ENCODE results near the gene PARD3. TPM values are rescaled to one million over a fixed set of nuclear protein-coding genes. Genes with fewer than 3 reads are reported as not detected.

PARD3 gene
- total RNA-seq, 4 donors from 2014 or later: 39.2 to 124 (median 48.0) TPM

DNA sequence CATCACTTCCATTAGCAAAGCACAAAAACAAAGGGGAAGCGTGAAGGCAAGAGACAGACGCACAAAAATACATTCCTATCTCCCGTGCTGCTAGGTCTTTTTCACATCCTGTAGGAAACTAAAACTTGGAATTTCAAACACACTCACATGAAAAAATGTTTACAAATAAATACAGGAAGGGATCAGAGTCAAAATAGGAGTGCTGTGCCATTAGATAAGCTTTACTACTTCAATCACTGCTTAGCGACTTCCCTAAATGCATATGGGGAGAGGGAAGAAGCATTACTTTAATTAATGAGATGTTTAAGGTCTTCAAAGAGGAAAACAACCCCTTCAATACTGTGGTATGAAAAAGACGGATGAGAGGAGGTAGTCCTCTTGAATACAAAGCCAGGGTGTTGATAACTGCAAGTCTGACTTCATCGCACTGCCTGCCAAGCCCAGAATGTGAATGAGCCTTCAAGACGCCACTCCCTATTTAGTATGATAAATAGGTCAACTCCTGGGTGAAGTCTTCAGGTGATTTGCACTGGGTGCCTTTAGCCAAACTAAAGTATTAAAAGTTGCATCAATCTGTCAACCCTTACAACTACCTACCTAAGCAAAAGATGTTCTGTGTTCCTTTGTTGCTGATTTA lies 13.9 kb downstream of the PARD3 start:
- Histone ChIP-seq H3K36me3 (no peaks in the 10 kb centered on the region), H3K4me1 (peaks cover 0 to 7% (median 0%) of the 10 kb centered on the region in 4 donors), H3K9me3 (no peaks in the 10 kb centered on the region), H3K27ac (no peak overlapping the region), H3K4me3 (no peak overlapping the region), H3K27me3 (no peaks in the 10 kb centered on the region)
- peak in 1 of 3 donors; percentile 62 for DNase-seq
- TF ChIP-seq, protein P1, sequence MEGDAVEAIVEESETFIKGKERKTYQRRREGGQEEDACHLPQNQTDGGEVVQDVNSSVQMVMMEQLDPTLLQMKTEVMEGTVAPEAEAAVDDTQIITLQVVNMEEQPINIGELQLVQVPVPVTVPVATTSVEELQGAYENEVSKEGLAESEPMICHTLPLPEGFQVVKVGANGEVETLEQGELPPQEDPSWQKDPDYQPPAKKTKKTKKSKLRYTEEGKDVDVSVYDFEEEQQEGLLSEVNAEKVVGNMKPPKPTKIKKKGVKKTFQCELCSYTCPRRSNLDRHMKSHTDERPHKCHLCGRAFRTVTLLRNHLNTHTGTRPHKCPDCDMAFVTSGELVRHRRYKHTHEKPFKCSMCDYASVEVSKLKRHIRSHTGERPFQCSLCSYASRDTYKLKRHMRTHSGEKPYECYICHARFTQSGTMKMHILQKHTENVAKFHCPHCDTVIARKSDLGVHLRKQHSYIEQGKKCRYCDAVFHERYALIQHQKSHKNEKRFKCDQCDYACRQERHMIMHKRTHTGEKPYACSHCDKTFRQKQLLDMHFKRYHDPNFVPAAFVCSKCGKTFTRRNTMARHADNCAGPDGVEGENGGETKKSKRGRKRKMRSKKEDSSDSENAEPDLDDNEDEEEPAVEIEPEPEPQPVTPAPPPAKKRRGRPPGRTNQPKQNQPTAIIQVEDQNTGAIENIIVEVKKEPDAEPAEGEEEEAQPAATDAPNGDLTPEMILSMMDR (IDR thresholded peaks at IDR 0.05): no peak
- no peak for TF ChIP-seq POLR2A (IDR thresholded peaks at IDR 0.05)

DNA sequence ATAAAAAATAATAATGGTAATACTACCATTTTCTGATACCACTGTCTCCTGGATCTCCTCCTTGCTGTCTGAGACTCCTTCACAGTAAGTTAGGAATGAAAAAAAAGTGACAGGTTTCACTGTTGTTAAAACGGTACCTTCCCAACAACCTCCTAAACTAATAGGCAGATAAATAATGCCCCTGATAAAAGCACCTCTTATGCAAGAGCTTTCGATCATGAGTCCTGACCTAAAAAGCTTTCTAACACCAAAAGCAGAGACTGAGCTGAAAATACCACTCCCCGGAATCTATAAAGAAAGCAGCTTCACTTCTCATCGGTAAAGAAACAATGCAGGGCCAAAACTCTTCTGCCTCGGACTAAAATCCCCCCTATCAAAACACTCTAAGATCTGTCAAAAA lies 14.5 kb downstream of the PARD3 start:
- DNase-seq: no peak
- no peak for TF ChIP-seq POLR2A (IDR thresholded peaks at IDR 0.05)
- TF ChIP-seq, protein P1 (IDR thresholded peaks at IDR 0.05): no peak
- H3K9me3 ChIP-seq: no peaks in the 10 kb centered on the region
- no peaks in the 10 kb centered on the region for H3K36me3 ChIP-seq
- no peak overlapping the region for H3K27ac ChIP-seq
- H3K4me1 ChIP-seq: peaks cover 0 to 7% (median 0%) of the 10 kb centered on the region in 4 donors
- no peak overlapping the region for H3K4me3 ChIP-seq
- no peaks in the 10 kb centered on the region for H3K27me3 ChIP-seq

DNA sequence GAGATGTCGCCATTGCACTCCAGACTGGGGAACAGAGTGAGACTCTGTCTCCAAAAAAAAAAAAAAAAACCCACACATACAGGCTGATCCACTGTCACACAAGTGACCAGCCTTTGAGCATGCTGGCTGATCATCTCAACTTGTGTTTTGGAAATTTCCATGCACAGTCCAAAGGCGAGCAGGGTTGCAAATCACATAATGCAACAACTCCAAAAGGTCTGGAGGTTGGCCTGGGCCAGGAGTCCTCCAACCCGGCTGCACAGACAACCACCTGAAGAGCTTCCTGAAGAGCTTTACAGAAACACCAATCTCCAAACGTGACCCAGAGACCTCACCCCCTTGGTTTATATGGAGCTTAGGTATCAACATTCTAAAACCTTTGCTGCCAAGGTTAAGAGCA lies 16.4 kb downstream of the PARD3 start:
- Histone ChIP-seq H3K27ac (no peak overlapping the region), H3K27me3 (no peaks in the 10 kb centered on the region), H3K4me3 (no peak overlapping the region), H3K4me1 (peaks cover 0 to 7% (median 0%) of the 10 kb centered on the region in 4 donors), H3K36me3 (no peaks in the 10 kb centered on the region), H3K9me3 (no peaks in the 10 kb centered on the region)
- TF ChIP-seq, protein P1 (IDR thresholded peaks at IDR 0.05): no peak
- TF ChIP-seq POLR2A (IDR thresholded peaks at IDR 0.05): no peak
- no peak for DNase-seq

DNA sequence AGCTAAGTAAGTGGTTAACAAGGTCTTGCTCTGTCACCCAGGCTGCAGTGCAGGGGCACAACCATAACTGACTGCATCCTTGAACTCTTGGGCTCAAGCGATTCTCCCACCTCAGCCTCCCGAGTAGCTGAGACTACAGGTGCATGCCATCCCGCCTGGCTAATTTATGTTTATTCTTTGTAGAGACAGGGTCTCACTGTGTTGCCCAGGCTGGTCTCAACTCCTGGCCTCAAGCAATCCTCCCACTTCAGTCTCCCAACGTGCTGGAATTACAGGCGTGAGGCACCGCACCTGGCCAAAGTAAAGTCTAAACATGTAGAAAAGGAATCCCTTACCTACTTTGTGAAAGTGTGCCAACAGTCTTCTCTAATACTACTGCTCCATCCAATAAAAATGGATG lies 17.9 kb downstream of the PARD3 start:
- Histone ChIP-seq H3K4me1 (peaks cover 0 to 12% (median 0%) of the 10 kb centered on the region in 4 donors), H3K36me3 (no peaks in the 10 kb centered on the region), H3K27me3 (no peaks in the 10 kb centered on the region), H3K27ac (no peak overlapping the region), H3K4me3 (no peak overlapping the region), H3K9me3 (no peaks in the 10 kb centered on the region)
- no peak for DNase-seq
- TF ChIP-seq, protein P1 (IDR thresholded peaks at IDR 0.05): no peak
- TF ChIP-seq POLR2A (IDR thresholded peaks at IDR 0.05): no peak

DNA sequence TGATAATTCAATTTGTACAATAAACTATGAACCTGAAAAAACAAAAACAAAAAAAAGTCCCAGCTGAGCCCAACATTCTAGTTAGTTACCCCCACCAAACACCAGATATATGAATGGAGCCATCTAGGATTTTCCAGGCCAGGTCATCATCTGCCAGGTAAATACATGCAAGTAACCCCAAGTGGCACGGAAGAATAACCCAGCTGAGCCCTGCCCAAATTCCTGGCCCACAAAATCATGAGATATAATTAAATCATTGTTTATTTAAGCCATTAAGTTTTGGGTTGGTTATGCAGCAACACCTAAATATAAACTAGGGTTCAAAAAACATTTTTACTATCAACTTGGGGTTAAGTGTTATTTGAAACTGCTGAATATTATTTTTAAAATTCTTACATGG lies 19.0 kb downstream of the PARD3 start:
- no peak overlapping the region for H3K27ac ChIP-seq
- H3K4me1 ChIP-seq: peaks cover 0 to 12% (median 0%) of the 10 kb centered on the region in 4 donors
- no peaks in the 10 kb centered on the region for H3K27me3 ChIP-seq
- TF ChIP-seq, protein P1 (IDR thresholded peaks at IDR 0.05): no peak
- TF ChIP-seq POLR2A (IDR thresholded peaks at IDR 0.05): no peak
- H3K4me3 ChIP-seq: no peak overlapping the region
- no peak for DNase-seq
- H3K36me3 ChIP-seq: no peaks in the 10 kb centered on the region
- no peaks in the 10 kb centered on the region for H3K9me3 ChIP-seq

Measured in Peyer's patch (tissue), 4 donors.